Epithelial cell of proximal tubule (primary cell): ENCODE results near the gene WNT2B. TPM values are rescaled to one million over a fixed set of nuclear protein-coding genes. Genes with fewer than 3 reads are reported as not detected.

Experiments used
- DNase-seq: peaks from one replicate; pipeline ENCODE4 v3.0.0-alpha.2; 2011; ENCODE audit warnings: low read depth
- H3K4me3 ChIP-seq: 2 replicates; pipeline ENCODE4 v1.5.1; 2011; ENCODE audit warnings: low read depth, mild to moderate bottlenecking, low read length
- CTCF ChIP-seq: conservative IDR thresholded peaks from 2 replicates; pipeline ENCODE4 v1.5.1; 2012; ENCODE audit warnings: low read depth, mild to moderate bottlenecking, low read length
- total RNA-seq: library from RNA; depleted of rRNA; stranded (reverse); fragments of >200 nt; gene quantifications from 2 replicates; pipeline ENCODE4 v1.2.3, GENCODE V29; 2015

WNT2B gene
- total RNA-seq, 1 donor from 2014 or later = 4.8 TPM

- no peak for TF ChIP-seq CTCF
- no peak for DNase-seq
- H3K4me3 ChIP-seq = no peak overlapping the region
Observed at GRCh38 chr1:112492076-112492475, 16.7 kb upstream of the WNT2B start.

- H3K4me3 ChIP-seq = no peak overlapping the region
- no peak for DNase-seq
- TF ChIP-seq CTCF = no peak
Observed at GRCh38 chr1:112493351-112493750, 15.4 kb upstream of the WNT2B start.

GRCh38 chr1:112496290-112496689 lies 12.5 kb upstream of the WNT2B start:
- H3K4me3 ChIP-seq = no peak overlapping the region
- no peak for DNase-seq
- TF ChIP-seq CTCF = no peak

GRCh38 chr1:112501810-112502641 lies 6.7 kb upstream of the WNT2B start:
- TF ChIP-seq CTCF = peak; percentile 75
- H3K4me3 ChIP-seq = peak overlapping the region; percentile 68
- DNase-seq = no peak

GRCh38 chr1:112502826-112503225 lies 5.9 kb upstream of the WNT2B start:
- no peak overlapping the region for H3K4me3 ChIP-seq
- TF ChIP-seq CTCF = no peak
- DNase-seq = no peak

- DNase-seq = no peak
- no peak for TF ChIP-seq CTCF
- no peak overlapping the region for H3K4me3 ChIP-seq
Observed at GRCh38 chr1:112504001-112504660, 4.6 kb upstream of the WNT2B start.
